K562 (cell line): Measurements from ENCODE around the gene AASDH. TPM values are rescaled to one million over a fixed set of nuclear protein-coding genes. Genes with fewer than 3 reads are reported as not detected.

Source experiments
- ATAC-seq: fragments of 200-7000 bp; cut with Tn5 transposase; 3 replicates; pipeline ENCODE4 v1.9.1; 2020; ENCODE audit warnings: moderate library complexity
- BruUV-seq: library from RNA; stranded (reverse); fragments of 400-500 nt; replicated peaks from 2 replicates; lab custom pipeline; 2021; lab: Mats Ljungman, UMichigan
- CTCF ChIA-PET: fragments of 300-600 bp; formaldehyde crosslinking; extraction: SDS; loops from one replicate; lab custom pipeline; 2021; ENCODE audit warnings: low intra/inter-chr PET ratio; lab: Yijun Ruan, JAX
- POLR2A ChIA-PET: fragments of 300-600, 350-650 bp; sonication (Branson Sonifier 250); formaldehyde crosslinking; extraction: SDS; loops from one replicate; lab custom pipeline; 2021; ENCODE audit warnings: antibody characterized with exemption, inconsistent platforms; lab: Yijun Ruan, JAX
- DNase-seq, 4 experiments: peaks; one replicate each; pipeline versions ENCODE4 v3.0.0 to v3.0.0-alpha.2; 2011 to 2018; ENCODE audit warnings: low spot score in 3 of 4, mixed read lengths in 3 of 4; ENCODE audit errors: extremely low read depth in 1 of 4
- FAIRE-seq: peaks from 2 replicates; lab custom pipeline; 2011; peaks lifted over from hg19 to GRCh38; lab: Jason Lieb, UNC
- H2AFZ ChIP-seq: 2 replicates; pipeline ENCODE4 v1.6.0; 2011; ENCODE audit warnings: low read depth, low read length, control low read depth, inconsistent platforms
- H3K27ac ChIP-seq: fragments of 200-600 bp; 3 replicates; pipeline ENCODE4 v1.8.0; 2011; ENCODE audit warnings: low read depth, mild to moderate bottlenecking, control low read depth, inconsistent platforms, low read length, moderate library complexity, mixed read lengths; ENCODE audit errors: extremely low read depth
- H3K27me3 ChIP-seq, 2 experiments: fragments of 300-600 bp in 1 of 2; 2 replicates in 1 of 2; 3 replicates in 1 of 2; pipeline versions ENCODE4 v1.6.0 to v1.8.0; 2011; ENCODE audit warnings: inconsistent platforms in 2 of 2, low read length in 2 of 2, mild to moderate bottlenecking in 1 of 2, mixed read lengths in 1 of 2, moderate library complexity in 1 of 2; ENCODE audit not compliant: control insufficient read depth in 2 of 2, insufficient read depth in 2 of 2
- H3K36me3 ChIP-seq: fragments of 300-600 bp; 3 replicates; pipeline ENCODE4 v1.8.0; 2011; ENCODE audit warnings: mild to moderate bottlenecking, low read length, inconsistent platforms; ENCODE audit not compliant: control insufficient read depth, insufficient read depth
- H3K4me1 ChIP-seq, 2 experiments: fragments of 200-600 bp in 1 of 2; replicated peaks in 1 of 2; 2 replicates in 1 of 2; 3 replicates in 1 of 2; pipeline versions ENCODE4 v1.5.1 to v1.8.0; 2011; ENCODE audit warnings: inconsistent platforms in 2 of 2, low read length in 2 of 2, mild to moderate bottlenecking in 1 of 2, mixed read lengths in 1 of 2, moderate library complexity in 1 of 2; ENCODE audit not compliant: control insufficient read depth in 2 of 2, insufficient read depth in 2 of 2
- H3K4me2 ChIP-seq: 2 replicates; pipeline ENCODE4 v1.6.1; 2011; ENCODE audit warnings: low read length, control low read depth, inconsistent platforms, mixed read lengths; ENCODE audit not compliant: insufficient read depth
- H3K4me3 ChIP-seq: fragments of 200-600 bp; sonication (generic), shearing (Covaris generic); 2 replicates; pipeline ENCODE4 v1.5.1; 2016; ENCODE audit warnings: control low read depth, inconsistent platforms
- H3K79me2 ChIP-seq: fragments of 200-600 bp; 3 replicates; pipeline ENCODE4 v1.8.0; 2011; ENCODE audit warnings: low read length, inconsistent platforms; ENCODE audit not compliant: control insufficient read depth, insufficient read depth
- H3K9ac ChIP-seq, 2 experiments: 2 replicates each; pipeline versions ENCODE4 v1.6.0 to v1.6.1; 2011; ENCODE audit warnings: low read depth in 2 of 2, low read length in 2 of 2, control low read depth in 1 of 2, inconsistent platforms in 1 of 2, mild to moderate bottlenecking in 1 of 2, mixed read lengths in 1 of 2; ENCODE audit not compliant: insufficient read depth in 1 of 2
- H3K9me1 ChIP-seq: one replicate; pipeline ENCODE4 v1.6.0; 2011; ENCODE audit warnings: inconsistent platforms, mild to moderate bottlenecking, low read length, moderate library complexity; ENCODE audit not compliant: control insufficient read depth, insufficient read depth
- H3K9me3 ChIP-seq: replicated peaks from 2 replicates; pipeline ENCODE4 v1.5.1; 2011; ENCODE audit warnings: low read depth, low read length, inconsistent platforms; ENCODE audit not compliant: control insufficient read depth, insufficient read depth
- H4K20me1 ChIP-seq: replicated peaks from 2 replicates; pipeline ENCODE4 v1.6.1; 2011; ENCODE audit warnings: low read length, inconsistent platforms, mixed read lengths; ENCODE audit not compliant: control insufficient read depth, insufficient read depth
- CC2D1A ChIP-seq: fragments of 450-650 bp; IDR thresholded peaks from 2 replicates; pipeline ENCODE4 v1.6.1; 2017; ENCODE audit warnings: mild to moderate bottlenecking
- HDAC8 ChIP-seq: fragments of 450-650 bp; IDR thresholded peaks from 2 replicates; pipeline ENCODE4 v1.6.1; 2016; ENCODE audit warnings: mild to moderate bottlenecking, missing genetic modification characterization, moderate library complexity, missing compliant biosample characterization
- MEF2D ChIP-seq: conservative IDR thresholded peaks from 2 replicates; pipeline ENCODE4 v1.6.1; 2016; ENCODE audit warnings: low read depth, missing genetic modification characterization, missing compliant biosample characterization
- MTA3 ChIP-seq: fragments of 450-650 bp; formaldehyde crosslinking; IDR thresholded peaks from 2 replicates; pipeline ENCODE4 v1.6.1; 2017; ENCODE audit warnings: mild to moderate bottlenecking, borderline replicate concordance
- NFATC3 ChIP-seq: fragments of 450-650 bp; IDR thresholded peaks from 2 replicates; pipeline ENCODE4 v1.6.1; 2017; ENCODE audit warnings: mild to moderate bottlenecking
- POLR2G ChIP-seq: fragments of 200-400 bp; formaldehyde crosslinking; IDR thresholded peaks from 2 replicates; pipeline ENCODE4 v1.6.1; 2017; ENCODE audit warnings: low read depth, mild to moderate bottlenecking, antibody characterized with exemption, low read length, moderate library complexity
- SP1 ChIP-seq: sonication (generic); formaldehyde crosslinking; IDR thresholded peaks from 2 replicates; pipeline ENCODE4 v1.8.1; 2022; ENCODE audit warnings: mild to moderate bottlenecking, missing genetic modification reagents
- TEAD4 ChIP-seq, 2 experiments: sonication (generic) in 1 of 2; formaldehyde crosslinking in 1 of 2; IDR thresholded peaks; 2 replicates each; pipeline versions ENCODE4 v1.6.1 to v1.8.0; 2012 to 2022; ENCODE audit warnings: borderline replicate concordance in 1 of 2, inconsistent platforms in 1 of 2, low read length in 1 of 2, mild to moderate bottlenecking in 1 of 2, missing genetic modification reagents in 1 of 2
- ZNF79 ChIP-seq: fragments of 250-450 bp; sonication (Bioruptor Pico); IDR thresholded peaks from 2 replicates; pipeline ENCODE4 v1.4.0; 2020; ENCODE audit warnings: low read depth, mild to moderate bottlenecking, moderate library complexity
- ZSCAN29 ChIP-seq: fragments of 450-650 bp; IDR thresholded peaks from 2 replicates; pipeline ENCODE4 v1.6.1; 2017
- WGBS: fragments of 100-300 bp; shearing (Covaris generic); methylation state at CpG from one replicate; pipeline ENCODE4 v1.1.6; 2016; ENCODE audit warnings: low coverage, mixed read lengths; ENCODE audit not compliant: insufficient coverage; ENCODE audit errors: missing lambda C conversion rate; 5-methylcytosine and 5-hydroxymethylcytosine counted together
- in situ Hi-C: fragments of 300-500 bp; cut with MboI; formaldehyde crosslinking; loops from 4 replicates; pipeline ENCODE4 v1.15.0; 2018; ENCODE audit warnings: inconsistent platforms, mixed read lengths
- intact Hi-C: fragments of 100-400 bp; cut with micrococcal nuclease; formaldehyde crosslinking; loops from 2 replicates; pipeline ENCODE4 v1.14.2; 2022
- polyA plus RNA-seq, 8 experiments: library from polyadenylated mRNA; depleted of rRNA in 4 of 8; stranded (reverse) in 5 of 8; unstranded in 3 of 8; fragments of >200 nt; fragmentation: Nextera tagmentation in 2 of 8; fragmentation: Illumina TruSeq in 1 of 8; extraction: Ambion mirVana in 2 of 8; extraction: Trizol in 1 of 8; gene quantifications; 2 replicates each; pipeline versions ENCODE4 v1.2.1 to v1.2.3, GENCODE V29; 2011 to 2014; ENCODE audit warnings: inconsistent platforms in 1 of 8, missing spikeins in 1 of 8
- total RNA-seq, 7 experiments: library from RNA; depleted of rRNA in 6 of 7; stranded (reverse); fragments of >200 nt in 6 of 7; fragmentation: Illumina TruSeq in 2 of 7; extraction: Trizol in 2 of 7; gene quantifications; 2 replicates each; pipeline versions ENCODE4 v1.2.1 to v1.2.3, GENCODE V29; 2011 to 2021; ENCODE audit warnings: low replicate concordance in 1 of 7
- TF ChIP-seq, protein P1 (sequence below): sonication (generic); formaldehyde crosslinking; IDR thresholded peaks from 2 replicates; pipeline ENCODE4 v1.8.0; 2022; ENCODE audit warnings: mild to moderate bottlenecking, missing genetic modification reagents
- TF ChIP-seq, protein P2 (sequence below): sonication (generic); formaldehyde crosslinking; IDR thresholded peaks from 2 replicates; pipeline ENCODE4 v1.8.0; 2023; ENCODE audit warnings: mild to moderate bottlenecking, missing genetic modification reagents
- TF ChIP-seq, protein P3 (sequence below): fragments of 450-650 bp; IDR thresholded peaks from 2 replicates; pipeline ENCODE4 v1.7.0; 2016; ENCODE audit warnings: borderline replicate concordance

Gene AASDH
- total and polyA plus RNA-seq, 9 of the 15 experiments (the other 6 are each of a cell fraction or from before 2014, with no cell fraction given), result 8.6 to 29.7 (median 13.7) TPM

DNA sequence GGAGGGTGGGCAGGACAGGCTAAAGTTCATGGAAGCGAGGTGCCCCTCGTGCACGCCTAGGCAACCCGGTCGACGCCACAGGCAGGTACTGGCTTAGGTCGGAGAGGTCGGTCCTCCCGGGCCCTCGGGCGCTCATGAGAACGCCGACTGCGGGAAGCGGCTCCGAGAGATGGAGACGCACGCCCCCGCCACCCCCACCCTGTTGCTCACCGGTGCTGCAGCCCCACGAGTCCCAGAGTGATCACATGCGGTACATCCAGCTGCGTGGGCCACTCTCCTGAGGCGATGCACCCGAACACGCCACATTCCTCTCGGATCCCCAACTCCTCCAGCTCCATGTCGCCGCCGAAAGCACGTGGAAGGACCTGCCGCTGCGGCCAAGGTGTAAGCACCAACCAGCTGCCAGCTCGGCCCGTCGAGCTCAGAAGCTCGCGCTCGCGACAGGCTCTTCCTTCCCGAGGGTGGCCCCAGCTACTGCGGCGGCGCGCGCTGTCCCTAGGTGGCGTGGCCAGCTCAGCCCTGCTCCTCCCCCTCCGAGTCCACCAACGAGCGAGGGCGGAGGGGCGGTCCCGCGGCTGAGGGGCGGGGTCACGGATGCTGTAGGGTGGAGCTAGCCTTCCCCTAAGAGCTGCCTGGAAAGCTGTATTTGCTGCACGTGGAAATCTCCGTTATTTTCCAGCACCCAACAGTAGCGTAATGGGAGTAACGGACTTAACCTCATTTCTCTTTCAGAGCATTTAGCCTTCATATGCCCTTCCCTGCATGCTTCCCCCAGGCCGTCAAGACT, 48.0 kb upstream of the AASDH start, which contains the start of gene PPAT:
Gene PPAT, minus strand, starts transcription at position 476 of the 787 bp plus-strand sequence. Its CDS starts 138 bp downstream, at position 338.
- ChIA-PET POLR2A (interaction anchor here (0.6 to 4.4 kb wide), 19 partner anchors 9 to 439 kb away, joined by 3 to 47 read pairs (median 4); partner anchors contain the start of genes AASDH and SRP72), CTCF (no interaction called here)
- peak within 1 kb of the TSS; percentile 93 to 96 for H3K9ac ChIP-seq
- peak within 1 kb of the TSS; percentile 89 for H3K4me3 ChIP-seq
- H4K20me1 ChIP-seq, result peaks cover 23% of the 10 kb centered on the region
- peaks cover 94% of the 10 kb centered on the region for H3K79me2 ChIP-seq
- peaks cover 28% of the 10 kb centered on the region for H3K36me3 ChIP-seq
- intact Hi-C loops, result loop anchor here (2.0 to 5.0 kb wide), 3 partner anchors 31 to 107 kb away; partner anchors contain the start of gene SRP72
- WGBS, result 1% methylated on average over 46 of the region's 61 CpGs
- H3K4me2 ChIP-seq, result peak within 1 kb of the TSS; percentile 95
- H3K4me1 ChIP-seq, result peaks cover 16 to 21% of the 10 kb centered on the region in 2 experiments; a peak in 3 of 5 replicates
- peak within 1 kb of the TSS; percentile 98 for H2AFZ ChIP-seq
- peak within 1 kb of the TSS; percentile 96 for H3K27ac ChIP-seq
- no peaks in the 10 kb centered on the region for H3K27me3 ChIP-seq
- H3K9me3 ChIP-seq, result no peaks in the 10 kb centered on the region
- in situ Hi-C loops, result no loop called here
- FAIRE-seq (peak; percentile 90), ATAC-seq (peak; percentile 82), DNase-seq (peak; percentile 93 to 99 (median 96))
- H3K9me1 ChIP-seq, result no peaks in the 10 kb centered on the region
- no TSS peak for BruUV-seq
- TF ChIP-seq, protein P1, sequence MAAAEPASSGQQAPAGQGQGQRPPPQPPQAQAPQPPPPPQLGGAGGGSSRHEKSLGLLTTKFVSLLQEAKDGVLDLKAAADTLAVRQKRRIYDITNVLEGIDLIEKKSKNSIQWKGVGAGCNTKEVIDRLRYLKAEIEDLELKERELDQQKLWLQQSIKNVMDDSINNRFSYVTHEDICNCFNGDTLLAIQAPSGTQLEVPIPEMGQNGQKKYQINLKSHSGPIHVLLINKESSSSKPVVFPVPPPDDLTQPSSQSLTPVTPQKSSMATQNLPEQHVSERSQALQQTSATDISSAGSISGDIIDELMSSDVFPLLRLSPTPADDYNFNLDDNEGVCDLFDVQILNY (CRISPR knock-in tag), result peak; percentile 8; the same call in 1 of the 2 replicates
- peak; percentile 75; the same call in 1 of the 2 replicates for TF ChIP-seq HDAC8
- TF ChIP-seq ZNF79 (CRISPR knock-in tag), result no peak
- TF ChIP-seq MTA3, result 0 out of 2 replicates have a peak, but pooled peaks have one; percentile 33
- TF ChIP-seq SP1 (CRISPR knock-in tag), result peak; percentile 80; the same call in 1 of the 2 replicates
- TF ChIP-seq TEAD4 (IDR thresholded peaks at IDR 0.05; ENCODE audit: low read length), result no peak; the same call in 1 of the 2 replicates
- TF ChIP-seq TEAD4 (CRISPR knock-in tag; IDR thresholded peaks at IDR 0.05; ENCODE audit: borderline replicate concordance), result no peak
- 0 out of 2 replicates have a peak, but pooled peaks have one; percentile 20 for TF ChIP-seq CC2D1A
- no peak for TF ChIP-seq MEF2D
- TF ChIP-seq, protein P2, sequence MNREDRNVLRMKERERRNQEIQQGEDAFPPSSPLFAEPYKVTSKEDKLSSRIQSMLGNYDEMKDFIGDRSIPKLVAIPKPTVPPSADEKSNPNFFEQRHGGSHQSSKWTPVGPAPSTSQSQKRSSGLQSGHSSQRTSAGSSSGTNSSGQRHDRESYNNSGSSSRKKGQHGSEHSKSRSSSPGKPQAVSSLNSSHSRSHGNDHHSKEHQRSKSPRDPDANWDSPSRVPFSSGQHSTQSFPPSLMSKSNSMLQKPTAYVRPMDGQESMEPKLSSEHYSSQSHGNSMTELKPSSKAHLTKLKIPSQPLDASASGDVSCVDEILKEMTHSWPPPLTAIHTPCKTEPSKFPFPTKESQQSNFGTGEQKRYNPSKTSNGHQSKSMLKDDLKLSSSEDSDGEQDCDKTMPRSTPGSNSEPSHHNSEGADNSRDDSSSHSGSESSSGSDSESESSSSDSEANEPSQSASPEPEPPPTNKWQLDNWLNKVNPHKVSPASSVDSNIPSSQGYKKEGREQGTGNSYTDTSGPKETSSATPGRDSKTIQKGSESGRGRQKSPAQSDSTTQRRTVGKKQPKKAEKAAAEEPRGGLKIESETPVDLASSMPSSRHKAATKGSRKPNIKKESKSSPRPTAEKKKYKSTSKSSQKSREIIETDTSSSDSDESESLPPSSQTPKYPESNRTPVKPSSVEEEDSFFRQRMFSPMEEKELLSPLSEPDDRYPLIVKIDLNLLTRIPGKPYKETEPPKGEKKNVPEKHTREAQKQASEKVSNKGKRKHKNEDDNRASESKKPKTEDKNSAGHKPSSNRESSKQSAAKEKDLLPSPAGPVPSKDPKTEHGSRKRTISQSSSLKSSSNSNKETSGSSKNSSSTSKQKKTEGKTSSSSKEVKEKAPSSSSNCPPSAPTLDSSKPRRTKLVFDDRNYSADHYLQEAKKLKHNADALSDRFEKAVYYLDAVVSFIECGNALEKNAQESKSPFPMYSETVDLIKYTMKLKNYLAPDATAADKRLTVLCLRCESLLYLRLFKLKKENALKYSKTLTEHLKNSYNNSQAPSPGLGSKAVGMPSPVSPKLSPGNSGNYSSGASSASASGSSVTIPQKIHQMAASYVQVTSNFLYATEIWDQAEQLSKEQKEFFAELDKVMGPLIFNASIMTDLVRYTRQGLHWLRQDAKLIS (CRISPR knock-in tag), result peak; percentile 78; the same call in 1 of the 2 replicates
- TF ChIP-seq POLR2G, result peak; percentile 92
- TF ChIP-seq NFATC3, result peak; percentile 99
- peak; percentile 36; the same call in 1 of the 2 replicates for TF ChIP-seq ZSCAN29
- TF ChIP-seq, protein P3, sequence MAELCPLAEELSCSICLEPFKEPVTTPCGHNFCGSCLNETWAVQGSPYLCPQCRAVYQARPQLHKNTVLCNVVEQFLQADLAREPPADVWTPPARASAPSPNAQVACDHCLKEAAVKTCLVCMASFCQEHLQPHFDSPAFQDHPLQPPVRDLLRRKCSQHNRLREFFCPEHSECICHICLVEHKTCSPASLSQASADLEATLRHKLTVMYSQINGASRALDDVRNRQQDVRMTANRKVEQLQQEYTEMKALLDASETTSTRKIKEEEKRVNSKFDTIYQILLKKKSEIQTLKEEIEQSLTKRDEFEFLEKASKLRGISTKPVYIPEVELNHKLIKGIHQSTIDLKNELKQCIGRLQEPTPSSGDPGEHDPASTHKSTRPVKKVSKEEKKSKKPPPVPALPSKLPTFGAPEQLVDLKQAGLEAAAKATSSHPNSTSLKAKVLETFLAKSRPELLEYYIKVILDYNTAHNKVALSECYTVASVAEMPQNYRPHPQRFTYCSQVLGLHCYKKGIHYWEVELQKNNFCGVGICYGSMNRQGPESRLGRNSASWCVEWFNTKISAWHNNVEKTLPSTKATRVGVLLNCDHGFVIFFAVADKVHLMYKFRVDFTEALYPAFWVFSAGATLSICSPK, result no peak
